ENCODE data around the gene RNU6-9. TPM values are rescaled to one million over a fixed set of nuclear protein-coding genes. Genes with fewer than 3 reads are reported as not detected.

The RNU6-9 gene
- total and polyA plus RNA-seq, 2 experiments from 2014 or later, result not detected

GRCh38 chr19:866769-867300, 26.4 kb upstream of the RNU6-9 start:
- H3K9ac ChIP-seq, result no peak overlapping the region
- in situ Hi-C loops (cut with MboI), result no loop called here
- no peak for DNase-seq
- WGBS, 2 experiments (ENCODE audit: low coverage in 1 of 2, low lambda C conversion rate in 2 of 2, missing lambda C conversion rate in 2 of 2), result 90 to 92% methylated on average over 16 to 38 of the region's 38 CpGs
- TF ChIP-seq EZH2phosphoT487 (IDR thresholded peaks at IDR 0.05; ENCODE audit: insufficient read depth, low read depth), result no peak
- TF ChIP-seq EZH2 (IDR thresholded peaks at IDR 0.05; ENCODE audit: insufficient read depth, poor library complexity, severe bottlenecking), result no peak
- no peak overlapping the region for H3K4me3 ChIP-seq
- peaks cover 14% of the 10 kb centered on the region for H3K4me1 ChIP-seq (ENCODE audit: insufficient read depth)
- no peak overlapping the region for H2AFZ ChIP-seq
- H3F3A ChIP-seq (ENCODE audit: insufficient read depth), result peaks cover 6% of the 10 kb centered on the region; the same call in 1 of the 2 replicates
- no peaks in the 10 kb centered on the region for H3K36me3 ChIP-seq (ENCODE audit: low read depth)
- no peak overlapping the region for H3K27ac ChIP-seq
- H3K9me2 ChIP-seq (ENCODE audit: insufficient read depth), result no peaks in the 10 kb centered on the region
- no peak overlapping the region for H3K4me2 ChIP-seq (ENCODE audit: unreplicated experiment)
- no peaks in the 10 kb centered on the region for H3K27me3 ChIP-seq (replicated peaks; ENCODE audit: insufficient read depth)
- H3K9me3 ChIP-seq (ENCODE audit: low read depth), result no peaks in the 10 kb centered on the region
- no peaks in the 10 kb centered on the region for H4K20me1 ChIP-seq (ENCODE audit: insufficient read depth)
- H3K79me2 ChIP-seq (ENCODE audit: insufficient read depth), result no peaks in the 10 kb centered on the region

GRCh38 chr19:867301-867793, 25.9 kb upstream of the RNU6-9 start:
- no peak overlapping the region for H2AFZ ChIP-seq
- H4K20me1 ChIP-seq (ENCODE audit: insufficient read depth), result no peaks in the 10 kb centered on the region
- no peaks in the 10 kb centered on the region for H3K9me2 ChIP-seq (ENCODE audit: insufficient read depth)
- no peaks in the 10 kb centered on the region for H3K79me2 ChIP-seq (ENCODE audit: insufficient read depth)
- in situ Hi-C loops (cut with MboI), result no loop called here
- no peaks in the 10 kb centered on the region for H3K9me3 ChIP-seq (ENCODE audit: low read depth)
- no peaks in the 10 kb centered on the region for H3K36me3 ChIP-seq (ENCODE audit: low read depth)
- no peak overlapping the region for H3K9ac ChIP-seq
- no peak for DNase-seq
- H3K27ac ChIP-seq, result no peak overlapping the region
- TF ChIP-seq EZH2phosphoT487 (IDR thresholded peaks at IDR 0.05; ENCODE audit: insufficient read depth, low read depth), result no peak
- no peak for TF ChIP-seq EZH2 (IDR thresholded peaks at IDR 0.05; ENCODE audit: insufficient read depth, poor library complexity, severe bottlenecking)
- no peak overlapping the region for H3K4me3 ChIP-seq
- WGBS, 2 experiments (ENCODE audit: low coverage in 1 of 2, low lambda C conversion rate in 2 of 2, missing lambda C conversion rate in 2 of 2), result 77 to 78% methylated on average over 9 to 14 of the region's 16 CpGs
- peaks cover 6% of the 10 kb centered on the region; the same call in 1 of the 2 replicates for H3F3A ChIP-seq (ENCODE audit: insufficient read depth)
- H3K27me3 ChIP-seq (replicated peaks; ENCODE audit: insufficient read depth), result no peaks in the 10 kb centered on the region
- peaks cover 14% of the 10 kb centered on the region for H3K4me1 ChIP-seq (ENCODE audit: insufficient read depth)
- H3K4me2 ChIP-seq (ENCODE audit: unreplicated experiment), result no peak overlapping the region

- Histone ChIP-seq H3K4me3 (no peak overlapping the region), H4K20me1 (ENCODE audit: insufficient read depth) (no peaks in the 10 kb centered on the region), H3K4me2 (ENCODE audit: unreplicated experiment) (no peak overlapping the region), H3K27ac (no peak overlapping the region), H3K27me3 (replicated peaks; ENCODE audit: insufficient read depth) (no peaks in the 10 kb centered on the region), H3K9me3 (ENCODE audit: low read depth) (no peaks in the 10 kb centered on the region), H2AFZ (no peak overlapping the region), H3K79me2 (ENCODE audit: insufficient read depth) (no peaks in the 10 kb centered on the region), H3K9me2 (ENCODE audit: insufficient read depth) (no peaks in the 10 kb centered on the region), H3K9ac (no peak overlapping the region), H3F3A (ENCODE audit: insufficient read depth) (peaks cover 6% of the 10 kb centered on the region; the same call in 1 of the 2 replicates), H3K4me1 (ENCODE audit: insufficient read depth) (peaks cover 14% of the 10 kb centered on the region), H3K36me3 (ENCODE audit: low read depth) (no peaks in the 10 kb centered on the region)
- TF ChIP-seq EZH2phosphoT487 (IDR thresholded peaks at IDR 0.05; ENCODE audit: insufficient read depth, low read depth) (no peak), EZH2 (IDR thresholded peaks at IDR 0.05; ENCODE audit: insufficient read depth, poor library complexity, severe bottlenecking) (no peak)
- in situ Hi-C loops (cut with MboI), result no loop called here
- WGBS, 2 experiments (ENCODE audit: low coverage in 1 of 2, low lambda C conversion rate in 2 of 2, missing lambda C conversion rate in 2 of 2), result 93 to 95% methylated on average over 28 to 39 of the region's 39 CpGs
- DNase-seq, result no peak
Observed at GRCh38 chr19:867855-868457, 25.3 kb upstream of the RNU6-9 start.

GRCh38 chr19:868458-869244, 24.6 kb upstream of the RNU6-9 start:
- Histone ChIP-seq H3K27ac (peak overlapping the region; percentile 78), H3K27me3 (replicated peaks; ENCODE audit: insufficient read depth) (no peaks in the 10 kb centered on the region), H3K9me2 (ENCODE audit: insufficient read depth) (no peaks in the 10 kb centered on the region), H3K79me2 (ENCODE audit: insufficient read depth) (no peaks in the 10 kb centered on the region), H2AFZ (no peak overlapping the region), H3K4me1 (ENCODE audit: insufficient read depth) (peaks cover 14% of the 10 kb centered on the region), H4K20me1 (ENCODE audit: insufficient read depth) (no peaks in the 10 kb centered on the region), H3K4me2 (ENCODE audit: unreplicated experiment) (no peak overlapping the region), H3K9ac (no peak overlapping the region), H3K4me3 (no peak overlapping the region), H3F3A (ENCODE audit: insufficient read depth) (peaks cover 6% of the 10 kb centered on the region; the same call in 1 of the 2 replicates), H3K9me3 (ENCODE audit: low read depth) (no peaks in the 10 kb centered on the region), H3K36me3 (ENCODE audit: low read depth) (no peaks in the 10 kb centered on the region)
- in situ Hi-C loops (cut with MboI), result no loop called here
- TF ChIP-seq EZH2phosphoT487 (IDR thresholded peaks at IDR 0.05; ENCODE audit: insufficient read depth, low read depth), result no peak
- TF ChIP-seq EZH2 (IDR thresholded peaks at IDR 0.05; ENCODE audit: insufficient read depth, poor library complexity, severe bottlenecking), result no peak
- DNase-seq, result no peak
- WGBS, 2 experiments (ENCODE audit: low coverage in 1 of 2, low lambda C conversion rate in 2 of 2, missing lambda C conversion rate in 2 of 2), result 73 to 78% methylated on average over 31 to 34 of the region's 34 CpGs
